ENCODE data around the gene MS4A3. TPM values are rescaled to one million over a fixed set of nuclear protein-coding genes. Genes with fewer than 3 reads are reported as not detected.

MS4A3 gene
- total and polyA plus RNA-seq, 2 of the 4 experiments (the other 2 are of a cell fraction) = not detected

- TF ChIP-seq CTCF (conservative IDR thresholded peaks at IDR 0.05; ENCODE audit: low read depth, low read length) (no peak), BHLHE40 (IDR thresholded peaks at IDR 0.05; ENCODE audit: low read depth, low read length) (no peak), CEBPB (IDR thresholded peaks at IDR 0.05; ENCODE audit: low read depth, low read length) (no peak), NFE2L2 (IDR thresholded peaks at IDR 0.05; ENCODE audit: low read depth, low read length) (no peak), CHD1 (IDR thresholded peaks at IDR 0.05; ENCODE audit: low read depth, low read length) (no peak), MAZ (IDR thresholded peaks at IDR 0.05; ENCODE audit: borderline replicate concordance, low read depth, low read length) (no peak), RFX5 (IDR thresholded peaks at IDR 0.05; ENCODE audit: low read depth, low read length) (no peak), SMC3 (IDR thresholded peaks at IDR 0.05; ENCODE audit: low read depth, low read length) (no peak), RAD21 (IDR thresholded peaks at IDR 0.05; ENCODE audit: low read length) (no peak), USF2 (IDR thresholded peaks at IDR 0.05; ENCODE audit: low read depth, low read length) (no peak), RCOR1 (IDR thresholded peaks at IDR 0.05; ENCODE audit: insufficient replicate concordance, low read length) (no peak), MXI1 (IDR thresholded peaks at IDR 0.05; ENCODE audit: borderline replicate concordance, low read depth, low read length) (no peak), POLR2A (IDR thresholded peaks at IDR 0.05; ENCODE audit: low read depth, low read length) (no peak), MAFK (IDR thresholded peaks at IDR 0.05; ENCODE audit: low read depth, low read length) (no peak), FOS (IDR thresholded peaks at IDR 0.05; ENCODE audit: low read depth, low read length) (no peak)
- TF ChIP-seq, protein P1, sequence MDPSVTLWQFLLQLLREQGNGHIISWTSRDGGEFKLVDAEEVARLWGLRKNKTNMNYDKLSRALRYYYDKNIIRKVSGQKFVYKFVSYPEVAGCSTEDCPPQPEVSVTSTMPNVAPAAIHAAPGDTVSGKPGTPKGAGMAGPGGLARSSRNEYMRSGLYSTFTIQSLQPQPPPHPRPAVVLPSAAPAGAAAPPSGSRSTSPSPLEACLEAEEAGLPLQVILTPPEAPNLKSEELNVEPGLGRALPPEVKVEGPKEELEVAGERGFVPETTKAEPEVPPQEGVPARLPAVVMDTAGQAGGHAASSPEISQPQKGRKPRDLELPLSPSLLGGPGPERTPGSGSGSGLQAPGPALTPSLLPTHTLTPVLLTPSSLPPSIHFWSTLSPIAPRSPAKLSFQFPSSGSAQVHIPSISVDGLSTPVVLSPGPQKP (IDR thresholded peaks at IDR 0.05; ENCODE audit: borderline replicate concordance, low read depth, low read length) = no peak
- Histone ChIP-seq H2AFZ (replicated peaks; ENCODE audit: low read length, poor library complexity) (no peak overlapping the region), H4K91ac (ENCODE audit: insufficient read depth, low read depth, low read length) (no peak overlapping the region), H3K79me1 (ENCODE audit: low read depth in 1 of 2, low read length in 2 of 2) (no peaks in the 10 kb centered on the region), H3K4me3 (ENCODE audit: insufficient read depth, low read depth, low read length) (no peak overlapping the region), H3K27ac (ENCODE audit: insufficient read depth, low read length) (no peak overlapping the region), H4K20me1 (ENCODE audit: insufficient read depth, low read length) (no peaks in the 10 kb centered on the region), H2BK5ac (ENCODE audit: low read depth, low read length, poor library complexity, severe bottlenecking) (no peak overlapping the region), H2AK5ac (ENCODE audit: low read depth, low read length) (no peak overlapping the region), H3K9me1 (ENCODE audit: insufficient read depth, low read length) (no peaks in the 10 kb centered on the region), H3K18ac (ENCODE audit: low read depth, low read length) (no peak overlapping the region), H3K4ac (ENCODE audit: low read depth, low read length) (no peak overlapping the region), H2BK15ac (ENCODE audit: low read depth, low read length) (no peak overlapping the region), H3K9me3 (ENCODE audit: control insufficient read depth, insufficient read depth, low read length) (no peaks in the 10 kb centered on the region), H3K23ac (ENCODE audit: low read depth, low read length) (no peak overlapping the region), H3K4me2 (ENCODE audit: low read depth, low read length) (no peak overlapping the region), H3K36me3 (ENCODE audit: control insufficient read depth, insufficient read depth, low read length) (no peaks in the 10 kb centered on the region), H2AK9ac (replicated peaks; ENCODE audit: low read depth, low read length, poor library complexity) (no peak overlapping the region), H3K56ac (ENCODE audit: extremely low read depth, insufficient read depth, low read length) (no peak overlapping the region), H3K27me3 (ENCODE audit: control insufficient read depth, insufficient read depth, low read length) (no peaks in the 10 kb centered on the region), H2BK20ac (ENCODE audit: low read depth, low read length) (no peak overlapping the region), H3K9ac (ENCODE audit: low read depth, low read length) (no peak overlapping the region), H2BK120ac (ENCODE audit: low read depth, low read length) (no peak overlapping the region), H3K14ac (replicated peaks; ENCODE audit: low read depth, low read length) (no peak overlapping the region), H3K4me1 (ENCODE audit: control insufficient read depth, insufficient read depth, low read length) (no peaks in the 10 kb centered on the region), H4K8ac (ENCODE audit: low read depth in 2 of 2, low read length in 2 of 2) (no peak overlapping the region), H4K5ac (ENCODE audit: low read depth, low read length) (no peak overlapping the region)
- ATAC-seq (ENCODE audit: low read depth) = no peak
- intact Hi-C loops (cut with micrococcal nuclease) = no loop called here
- in situ Hi-C loops (cut with MboI; ENCODE audit: low sequenced_read_pairs) = no loop called here
- dilution Hi-C loops (cut with HindIII; ENCODE audit: low sequenced_read_pairs, unreplicated experiment) = no loop called here
- no CpG with 5 or more reads among the region's 1 CpG for WGBS, 2 experiments (ENCODE audit: extremely low coverage in 2 of 2, insufficient read length in 1 of 2)
- DNase-seq = no peak
- CTCF ChIA-PET = no interaction called here
- POLR2A ChIA-PET (ENCODE audit: unreplicated experiment) = no interaction called here
- BruUV-seq (replicated peaks) = no TSS peak
These were observed 40.7 kb downstream of the MS4A3 start for GRCh38 chr11:60097189-60097588.
